ACHN (cell line): ENCODE data around the gene NUP155.
A peak's percentile ranks its signal among the peaks of the same experiment; 100 is the strongest.
"Not testable (repeated sequence)": the region's sequence is repeated elsewhere in the genome, so short reads cannot be mapped to it uniquely, and the experiment has no call there.

Experiments
- DNase-seq: peaks from one replicate; pipeline ENCODE4 v3.0.0-alpha.2; 2015
- in situ Hi-C: cut with HindIII; loops from 2 replicates; pipeline ENCODE4 v1.10.0; 2017; ENCODE audit warnings: low sequenced_read_pairs, low pct_ligation_motif_present, low pct_unique_long_range_greater_than_20kb

Gene NUP155

DNA sequence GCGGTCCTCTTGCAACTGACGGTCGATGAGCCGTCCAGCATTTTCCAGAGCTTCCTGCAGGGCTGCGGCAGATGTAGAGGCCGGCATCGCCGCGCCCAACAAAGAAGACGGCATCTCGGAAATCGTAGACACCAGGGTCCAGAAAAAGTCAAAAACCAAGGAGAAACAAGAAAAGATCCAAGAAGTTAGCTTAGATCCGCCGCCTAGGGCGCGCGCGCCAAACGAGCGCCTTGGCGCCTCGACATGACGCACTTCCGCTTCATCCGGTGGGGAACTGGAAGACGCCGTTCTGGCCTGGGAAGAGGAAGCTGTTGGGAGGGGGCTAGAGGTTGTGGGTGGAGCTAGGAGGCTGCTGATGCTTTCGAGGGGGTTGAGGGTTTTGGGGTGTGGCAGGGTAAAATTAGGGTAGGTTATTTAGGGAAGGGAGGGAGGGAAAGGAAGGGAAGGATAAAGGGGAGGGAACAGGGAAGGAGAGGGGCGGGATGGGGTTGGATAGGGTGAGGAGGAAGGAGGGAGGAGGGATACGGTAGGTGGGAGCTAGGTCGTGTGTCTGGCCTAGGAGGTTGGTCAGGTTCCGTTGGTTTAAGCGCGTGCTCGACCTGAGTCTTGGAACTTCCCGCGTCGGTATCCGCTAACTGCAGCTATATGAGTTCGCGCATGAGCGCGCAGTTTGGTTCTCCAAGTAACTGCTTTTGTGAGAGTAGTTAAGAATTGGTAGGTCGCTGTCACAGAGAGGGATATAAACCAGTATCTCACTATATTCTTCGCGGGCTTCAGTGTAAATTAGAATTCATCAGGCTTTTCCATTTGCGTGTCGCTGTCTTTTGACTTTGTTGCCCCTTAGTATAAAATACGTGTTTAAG, at the start of gene NUP155:
NUP155 (minus strand) TSS at position 243 of the 863 bp plus-strand sequence; CDS start at position 114, 129 bp downstream.
- peak; percentile 94 for DNase-seq
- in situ Hi-C loops, result no loop called here

DNA sequence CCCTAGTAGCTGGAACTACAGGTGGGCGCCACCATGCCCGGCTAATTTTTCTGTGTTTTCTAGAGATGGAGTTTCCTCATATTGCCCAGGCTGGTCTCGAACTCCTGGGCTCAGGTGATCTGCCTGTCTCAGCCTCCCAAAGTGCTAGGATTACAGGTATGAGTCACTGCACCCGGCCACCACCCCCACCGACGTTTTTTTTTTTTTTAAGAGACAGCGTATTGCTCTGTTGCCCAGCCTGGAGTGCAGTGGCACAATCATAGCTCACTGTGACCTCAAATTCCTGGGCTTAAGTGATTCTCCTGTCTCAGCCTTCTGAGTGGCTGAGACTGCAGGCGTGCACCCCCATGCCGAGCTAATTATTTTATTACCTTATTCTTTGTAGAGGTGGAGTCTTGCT, 46.4 kb upstream of the NUP155 start:
- in situ Hi-C loops, result no loop called here

DNA sequence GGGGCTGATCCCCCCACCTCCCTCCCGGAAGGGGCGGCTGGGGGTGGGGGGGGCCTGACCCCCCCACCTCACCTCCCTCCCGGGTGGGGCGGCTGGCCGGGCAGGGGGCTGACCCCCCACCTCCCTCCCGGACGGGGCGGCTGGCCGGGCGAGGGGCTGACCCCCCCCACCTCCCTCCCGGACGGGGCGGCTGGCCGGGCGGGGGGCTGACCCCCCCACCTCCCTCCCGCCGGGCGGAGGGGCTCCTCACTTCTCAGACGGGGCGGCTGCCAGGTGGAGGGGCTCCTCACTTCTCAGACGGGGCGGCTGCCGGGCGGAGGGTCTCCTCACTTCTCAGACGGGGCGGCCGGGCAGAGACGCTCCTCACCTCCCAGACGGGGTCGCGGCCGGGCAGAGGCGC, 44.5 kb upstream of the NUP155 start:
- in situ Hi-C loops, DNase-seq: not testable (repeated sequence)

More for the DNA sequence above, 46.4 kb upstream of the NUP155 start:
- DNase-seq, result no peak

DNA sequence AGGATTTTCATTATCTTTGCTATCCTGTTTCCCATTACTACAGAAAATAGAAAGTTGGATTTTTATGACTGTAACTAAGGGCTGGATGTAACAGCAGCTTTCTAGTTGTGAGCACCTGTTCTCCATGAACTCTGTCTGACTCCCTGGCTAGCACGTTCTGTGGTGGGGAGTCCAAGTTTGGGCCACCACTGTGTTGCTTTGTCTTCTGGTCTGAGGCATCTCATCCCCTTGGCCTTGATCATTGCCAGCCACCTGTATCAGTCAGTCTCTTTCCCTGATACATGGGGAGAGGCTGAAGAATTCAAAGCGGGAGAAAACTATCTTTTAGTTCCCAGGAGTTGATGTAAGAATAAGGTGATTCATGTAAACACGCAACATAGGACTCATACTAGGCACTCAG, 41.6 kb upstream of the NUP155 start:
- in situ Hi-C loops, result no loop called here
- no peak for DNase-seq

- in situ Hi-C loops, result no loop called here
- DNase-seq, result no peak
Observed at GRCh38 chr5:37400501-37400900, 29.6 kb upstream of the NUP155 start.

DNA sequence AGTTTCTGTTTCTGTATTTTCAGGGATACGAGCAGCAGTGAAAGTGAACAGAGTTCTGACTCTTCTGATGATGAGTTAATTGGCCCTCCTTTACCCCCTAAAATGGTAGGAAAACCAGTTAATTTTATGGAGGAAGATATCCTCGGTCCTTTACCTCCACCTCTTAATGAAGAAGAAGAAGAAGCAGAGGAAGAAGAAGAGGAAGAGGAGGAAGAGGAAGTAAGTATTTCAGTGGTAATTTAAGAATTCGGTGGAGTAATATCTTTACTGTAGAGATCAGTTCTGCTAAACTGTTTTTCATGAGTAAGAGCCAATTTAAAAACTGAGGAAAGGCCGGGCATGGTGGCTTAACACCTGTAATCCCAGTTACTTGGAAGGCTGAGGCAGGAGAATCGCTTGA, 25.4 kb upstream of the NUP155 start:
- DNase-seq, result no peak
- in situ Hi-C loops, result no loop called here

DNA sequence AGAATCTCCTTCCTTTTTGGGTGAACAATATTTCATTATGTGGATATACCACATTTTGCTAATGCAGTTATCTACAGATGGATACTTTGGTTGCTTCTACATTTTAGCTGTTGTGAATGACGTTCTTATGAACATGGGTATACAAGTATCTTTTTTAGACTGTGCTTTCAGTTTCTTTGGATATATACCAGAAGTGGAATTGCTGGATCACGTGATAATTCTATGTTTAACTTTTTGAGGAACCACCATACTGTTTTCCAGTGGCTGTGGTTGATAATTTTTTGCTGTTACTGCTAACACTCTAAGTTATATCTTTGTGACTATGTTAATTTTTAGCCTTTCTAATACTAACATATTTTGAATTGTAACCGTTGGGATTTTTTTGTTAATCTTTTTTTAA, 20.7 kb upstream of the NUP155 start:
- no peak for DNase-seq
- in situ Hi-C loops, result no loop called here

- in situ Hi-C loops, result not testable (repeated sequence)
- peak; percentile 83 for DNase-seq
Observed at GRCh38 chr5:37379100-37379628, 8.3 kb upstream of the NUP155 start, which contains the start of gene WDR70. WDR70 (plus strand) TSS chr5:37379318; CDS start chr5:37379368, 50 bp downstream.

- in situ Hi-C loops, DNase-seq: not testable (repeated sequence)
Observed at GRCh38 chr5:37378066-37378465, 7.2 kb upstream of the NUP155 start.

GRCh38 chr5:37375091-37375490, 4.2 kb upstream of the NUP155 start:
- DNase-seq, result no peak
- in situ Hi-C loops, result no loop called here

GRCh38 chr5:37370550-37370863, 399 bp downstream of the NUP155 start:
- DNase-seq, result peak; percentile 8
- in situ Hi-C loops, result no loop called here

- in situ Hi-C loops, result no loop called here
- no peak for DNase-seq
Observed at GRCh38 chr5:37355161-37355560, 15.7 kb downstream of the NUP155 start.

- in situ Hi-C loops, DNase-seq: not testable (repeated sequence)
Observed at GRCh38 chr5:37342741-37343140, 28.2 kb downstream of the NUP155 start.

GRCh38 chr5:37334754-37335153, 36.2 kb downstream of the NUP155 start:
- in situ Hi-C loops, DNase-seq: not testable (repeated sequence)

GRCh38 chr5:37326536-37326935, 44.4 kb downstream of the NUP155 start:
- in situ Hi-C loops, result no loop called here
- DNase-seq, result no peak

GRCh38 chr5:37323607-37324006, 47.3 kb downstream of the NUP155 start:
- in situ Hi-C loops, result no loop called here
- DNase-seq, result no peak

- in situ Hi-C loops, result no loop called here
- no peak for DNase-seq
Observed at GRCh38 chr5:37319037-37319782, 51.7 kb downstream of the NUP155 start.

DNA sequence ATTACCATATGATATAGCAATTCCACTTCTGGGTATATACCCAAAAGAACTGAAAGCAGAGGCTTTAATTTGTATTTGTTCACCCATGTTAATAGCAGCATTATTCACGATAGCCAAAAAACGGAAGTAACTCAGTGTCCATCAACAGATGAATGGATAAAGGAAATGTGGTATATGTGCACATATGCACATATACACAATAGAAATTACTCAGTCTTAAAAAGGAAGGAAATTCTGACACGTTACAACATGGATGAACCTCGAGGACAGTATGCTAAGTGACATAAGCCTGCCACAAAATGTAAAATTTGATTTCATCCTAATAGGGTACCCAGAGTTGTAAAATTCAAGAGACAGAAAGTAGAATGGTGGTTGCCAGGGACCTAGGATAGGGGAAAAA, 54.9 kb downstream of the NUP155 start:
- in situ Hi-C loops, result no loop called here
- no peak for DNase-seq

DNA sequence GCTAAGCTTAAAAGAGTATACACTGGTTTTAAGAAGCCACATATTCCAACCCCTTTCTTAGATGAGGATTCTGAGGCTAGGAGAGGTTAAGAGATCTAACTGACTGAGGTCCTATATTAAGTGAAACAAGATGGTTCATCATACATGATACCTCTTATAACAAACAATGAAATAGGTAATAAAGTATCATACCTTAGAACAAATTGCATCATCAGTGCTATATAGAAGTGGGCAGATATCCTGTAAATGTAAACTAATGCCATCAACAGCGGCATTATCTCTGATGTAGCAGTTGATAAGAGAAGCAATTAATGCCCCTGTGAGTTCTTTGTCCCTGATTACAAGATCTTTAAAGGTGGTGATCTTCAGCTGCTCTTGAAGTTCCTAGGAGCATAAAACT, 60.5 kb downstream of the NUP155 start:
- no peak for DNase-seq
- in situ Hi-C loops, result no loop called here
